GM12874 (cell line): ENCODE measurements around the gene ATAD2B.

ENCODE experiments used
- CTCF ChIP-seq: IDR thresholded peaks from 2 replicates; pipeline ENCODE4 v1.5.1; 2011; ENCODE audit warnings: low read depth, mild to moderate bottlenecking, control low read depth, low read length, moderate library complexity; ENCODE audit not compliant: insufficient read depth

The ATAD2B gene

DNA sequence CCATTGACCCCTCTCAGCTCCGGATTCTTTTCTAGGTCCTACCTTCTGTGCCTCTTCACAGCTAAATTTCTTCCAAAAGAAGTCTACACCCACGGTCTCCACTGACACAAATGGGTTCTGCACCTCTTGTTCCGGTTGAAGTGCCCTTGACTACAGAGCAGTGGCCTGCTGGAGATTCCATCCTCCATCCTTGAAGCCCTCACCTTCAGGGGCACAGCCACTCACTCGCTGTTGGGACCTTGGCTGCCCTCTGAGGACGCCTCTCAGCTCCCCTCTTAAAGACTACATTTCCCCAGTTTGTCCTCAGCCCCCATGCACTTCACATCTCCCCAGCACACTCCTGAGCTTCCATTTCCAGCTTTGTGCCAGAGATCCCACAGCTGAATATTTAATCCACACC is 226.3 kb downstream of the ATAD2B start:
- TF ChIP-seq CTCF: no peak

DNA sequence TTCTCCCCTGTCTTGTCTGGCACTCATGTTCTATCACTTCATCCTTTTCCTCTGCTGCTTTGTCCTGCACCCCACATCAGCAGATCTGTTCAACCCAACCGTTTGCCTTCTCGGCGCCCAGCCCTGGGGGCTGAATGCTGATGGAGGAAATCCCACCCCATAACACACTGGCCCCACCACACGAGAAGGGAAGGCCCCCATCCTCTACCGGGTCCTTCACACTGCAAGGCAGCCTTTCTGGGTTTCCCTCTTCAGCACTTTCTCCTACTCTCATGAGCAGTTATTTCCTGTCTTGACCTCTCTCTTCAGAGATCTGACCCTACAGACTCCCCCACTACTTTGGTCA is 227.4 kb downstream of the ATAD2B start:
- no peak for TF ChIP-seq CTCF

- no peak for TF ChIP-seq CTCF
Observed at GRCh38 chr2:23698721-23699579, 228.0 kb downstream of the ATAD2B start.
